H1 (cell line): ENCODE measurements around the gene KRTAP3-1.

Experiments
- CHD1 ChIP-seq: IDR thresholded peaks from 2 replicates; pipeline ENCODE4 v1.6.1; 2012; ENCODE audit warnings: low read depth, low read length, improper control_type of control experiment
- EZH2 ChIP-seq: fragments of 200-600 bp; sonication (generic); IDR thresholded peaks from 2 replicates; pipeline ENCODE4 v1.7.1; 2012; ENCODE audit warnings: low read depth, mild to moderate bottlenecking, moderate library complexity, low read length, inconsistent platforms; ENCODE audit not compliant: severe bottlenecking
- JUND ChIP-seq: IDR thresholded peaks from 2 replicates; pipeline ENCODE4 v1.6.1; 2011; ENCODE audit warnings: mild to moderate bottlenecking, improper control_type of control experiment, low read length
- KDM1A ChIP-seq: fragments of 200-600, 300-600 bp; sonication (generic); IDR thresholded peaks from 2 replicates; pipeline ENCODE4 v1.7.1; 2016; ENCODE audit warnings: mild to moderate bottlenecking, low read length, borderline replicate concordance
- POLR2A ChIP-seq, 2 experiments: IDR thresholded peaks; 1 replicate in 1 of 2; 2 replicates in 1 of 2; pipeline ENCODE4 v1.6.1; 2011; ENCODE audit warnings: low read depth in 2 of 2, low read length in 2 of 2, mild to moderate bottlenecking in 2 of 2; ENCODE audit errors: control extremely low read depth in 1 of 2
- POLR2AphosphoS5 ChIP-seq: IDR thresholded peaks from 2 replicates; pipeline ENCODE4 v1.6.1; 2011; ENCODE audit warnings: low read depth, low read length
- RAD21 ChIP-seq, 2 experiments: IDR thresholded peaks in 1 of 2; conservative IDR thresholded peaks in 1 of 2; 2 replicates each; pipeline ENCODE4 v1.6.1; 2011; ENCODE audit warnings: low read depth in 2 of 2, low read length in 2 of 2, improper control_type of control experiment in 1 of 2, inconsistent platforms in 1 of 2, mild to moderate bottlenecking in 1 of 2, moderate library complexity in 1 of 2
- SP1 ChIP-seq: IDR thresholded peaks from 2 replicates; pipeline ENCODE4 v1.6.1; 2011; ENCODE audit warnings: low read depth, low read length
- SRF ChIP-seq: IDR thresholded peaks from 2 replicates; pipeline ENCODE4 v1.6.1; 2011; ENCODE audit warnings: mild to moderate bottlenecking, low read depth, low read length, moderate library complexity

DNA sequence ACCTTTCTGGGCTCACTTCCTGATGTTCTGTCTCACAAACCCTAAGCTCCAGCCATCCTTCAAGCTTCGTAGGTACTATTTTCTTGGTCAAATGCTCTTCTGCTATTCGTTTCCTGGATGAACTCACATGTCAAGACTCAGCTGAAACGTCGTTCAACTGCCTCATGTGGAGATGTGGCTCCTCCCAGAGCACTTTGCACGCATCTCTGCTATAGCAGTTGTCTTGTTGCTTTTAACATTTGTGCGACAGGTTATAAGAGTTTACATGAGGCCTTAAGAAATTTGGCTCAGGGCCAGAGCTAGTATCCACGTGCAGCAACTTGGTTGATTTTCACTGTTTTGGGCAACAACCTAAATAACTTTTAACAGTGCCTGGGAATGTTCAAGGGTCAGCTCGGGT is 22.0 kb downstream of the KRTAP3-1 start:
- TF ChIP-seq CHD1 = no peak
- no peak for TF ChIP-seq KDM1A
- TF ChIP-seq POLR2AphosphoS5 = no peak
- TF ChIP-seq JUND = no peak
- no peak for TF ChIP-seq SRF
- no peak for TF ChIP-seq SP1
- TF ChIP-seq RAD21 (IDR thresholded peaks at IDR 0.05 in 1 of 2, conservative IDR thresholded peaks at IDR 0.05 in 1 of 2; ENCODE audit: low read depth in 2 of 2, low read length in 2 of 2) = no peak
- TF ChIP-seq EZH2 = no peak
- TF ChIP-seq POLR2A (IDR thresholded peaks at IDR 0.05; ENCODE audit: control extremely low read depth in 1 of 2, low read depth in 2 of 2, low read length in 2 of 2) = no peak
